Left renal pelvis (tissue), 4 donors: ENCODE measurements around the gene CMIP. TPM values are rescaled to one million over a fixed set of nuclear protein-coding genes. Genes with fewer than 3 reads are reported as not detected.
"Not testable (repeated sequence)": the region's sequence is repeated elsewhere in the genome, so short reads cannot be mapped to it uniquely, and the experiment has no call there.

ENCODE experiments used
- DNase-seq, 4 donors: peaks; one replicate each; pipeline ENCODE4 v3.0.0-alpha.2; 2013; ENCODE audit warnings: low read depth in 4 of 4, low spot score in 3 of 4
- polyA plus RNA-seq, 4 donors: library from polyadenylated mRNA; unstranded; fragments of 120-200 nt; gene quantifications; one replicate each; pipeline ENCODE4 v1.2.1, GENCODE V29; 2013; ENCODE audit not compliant: insufficient read length in 4 of 4

CMIP gene
- polyA plus RNA-seq, 4 donors = 24.0 to 48.3 (median 42.0) TPM

DNA sequence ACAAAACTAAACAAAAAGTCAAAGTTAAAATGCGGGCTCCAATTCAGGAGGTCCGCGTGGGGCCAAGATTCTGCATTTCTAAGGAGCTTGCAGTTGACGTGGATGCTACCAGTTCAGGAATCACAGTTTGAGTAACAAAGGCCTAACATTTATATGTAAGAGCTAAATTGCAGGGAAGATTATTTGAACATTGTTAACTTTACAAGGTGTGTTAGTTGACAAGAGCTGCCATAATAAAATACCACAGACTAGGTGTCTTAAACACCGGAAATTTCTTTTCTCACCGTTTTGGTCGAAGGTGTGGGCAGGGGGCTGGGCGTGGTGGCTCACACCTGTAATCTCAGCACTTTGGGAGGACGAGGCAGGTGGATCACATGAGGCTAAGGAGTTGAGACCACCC is 24.8 kb upstream of the CMIP start:
- no peak for DNase-seq

DNA sequence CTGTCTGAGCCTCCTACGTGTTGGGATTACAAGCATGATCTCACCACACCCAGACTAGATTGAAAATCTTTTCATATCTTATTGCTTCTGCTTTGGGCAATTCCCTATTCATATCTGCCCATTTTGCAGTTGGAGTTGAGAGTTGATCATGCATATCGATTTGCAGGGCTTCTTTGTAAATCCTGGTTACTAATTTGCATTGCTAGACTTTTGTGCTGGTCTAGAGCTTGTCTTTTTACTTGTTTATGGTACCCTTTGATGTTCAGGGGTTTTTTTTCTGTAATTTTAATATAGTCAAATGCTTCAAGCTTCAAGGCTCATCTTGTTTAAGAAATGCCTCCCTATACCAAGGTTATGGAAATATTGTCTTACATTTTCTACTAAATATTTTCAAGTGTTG is 23.5 kb upstream of the CMIP start:
- no peak for DNase-seq

DNA sequence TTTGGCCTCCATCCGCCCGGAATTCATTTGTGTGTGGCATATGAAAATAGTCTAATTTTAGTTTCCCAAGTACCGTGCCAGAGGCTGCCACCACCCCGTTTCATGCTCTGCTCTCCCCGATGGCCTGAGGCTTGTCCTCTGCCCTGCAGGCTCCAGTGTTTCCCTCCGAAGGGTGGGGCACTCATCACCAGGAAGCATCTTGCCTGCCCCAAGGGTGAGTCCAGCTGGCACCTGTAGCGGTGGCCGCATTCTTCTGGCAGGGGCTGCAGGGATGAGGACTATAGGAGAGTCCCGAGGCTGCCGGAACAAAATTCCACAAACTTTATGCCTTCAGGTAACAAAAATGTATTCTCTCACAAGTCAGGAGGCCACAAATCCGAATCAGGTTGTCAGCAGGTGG is 23.1 kb upstream of the CMIP start:
- no peak for DNase-seq

DNA sequence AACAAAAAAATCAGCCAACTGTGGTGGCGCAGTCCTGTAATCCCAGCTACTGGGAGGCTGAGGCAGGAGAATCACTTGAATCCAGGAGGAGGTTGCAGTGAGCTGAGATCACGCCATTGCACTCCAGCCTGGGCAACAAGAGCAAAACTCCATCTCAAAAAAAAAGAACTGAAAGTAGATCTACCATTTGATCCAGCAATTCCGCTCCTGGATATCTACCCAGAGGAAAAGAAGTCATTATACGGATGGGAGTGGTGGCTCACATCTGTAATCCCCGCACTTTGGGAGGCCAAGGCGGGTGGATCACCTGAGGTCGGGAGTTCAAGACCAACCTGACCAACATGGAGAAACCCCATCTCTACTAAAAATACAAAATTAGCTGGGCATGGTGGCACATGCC is 22.5 kb upstream of the CMIP start:
- DNase-seq = not testable (repeated sequence)

- no peak for DNase-seq
Measured at GRCh38 chr16:81424771-81425170, 19.8 kb upstream of the CMIP start.

DNA sequence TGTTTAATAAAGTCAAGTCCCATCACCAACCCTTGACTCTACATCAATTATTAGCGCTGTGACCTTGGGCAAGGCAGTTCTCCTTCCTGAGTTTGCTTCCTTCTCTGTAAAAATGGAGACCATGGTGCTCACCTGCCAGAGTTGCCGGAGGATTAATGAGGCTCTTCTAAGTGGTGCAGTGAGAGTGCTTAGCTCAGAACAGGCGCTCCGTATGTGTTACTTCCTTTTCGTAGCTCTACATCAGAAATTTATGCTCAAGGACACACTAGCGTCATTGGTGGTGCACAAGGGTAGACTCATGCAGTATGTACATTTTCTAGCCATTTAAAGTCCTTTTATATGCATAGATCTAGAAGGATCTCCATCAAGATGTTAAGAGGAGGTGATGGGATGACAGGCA is 17.4 kb upstream of the CMIP start:
- no peak for DNase-seq

GRCh38 chr16:81429045-81429521 is 15.5 kb upstream of the CMIP start:
- no peak for DNase-seq

DNA sequence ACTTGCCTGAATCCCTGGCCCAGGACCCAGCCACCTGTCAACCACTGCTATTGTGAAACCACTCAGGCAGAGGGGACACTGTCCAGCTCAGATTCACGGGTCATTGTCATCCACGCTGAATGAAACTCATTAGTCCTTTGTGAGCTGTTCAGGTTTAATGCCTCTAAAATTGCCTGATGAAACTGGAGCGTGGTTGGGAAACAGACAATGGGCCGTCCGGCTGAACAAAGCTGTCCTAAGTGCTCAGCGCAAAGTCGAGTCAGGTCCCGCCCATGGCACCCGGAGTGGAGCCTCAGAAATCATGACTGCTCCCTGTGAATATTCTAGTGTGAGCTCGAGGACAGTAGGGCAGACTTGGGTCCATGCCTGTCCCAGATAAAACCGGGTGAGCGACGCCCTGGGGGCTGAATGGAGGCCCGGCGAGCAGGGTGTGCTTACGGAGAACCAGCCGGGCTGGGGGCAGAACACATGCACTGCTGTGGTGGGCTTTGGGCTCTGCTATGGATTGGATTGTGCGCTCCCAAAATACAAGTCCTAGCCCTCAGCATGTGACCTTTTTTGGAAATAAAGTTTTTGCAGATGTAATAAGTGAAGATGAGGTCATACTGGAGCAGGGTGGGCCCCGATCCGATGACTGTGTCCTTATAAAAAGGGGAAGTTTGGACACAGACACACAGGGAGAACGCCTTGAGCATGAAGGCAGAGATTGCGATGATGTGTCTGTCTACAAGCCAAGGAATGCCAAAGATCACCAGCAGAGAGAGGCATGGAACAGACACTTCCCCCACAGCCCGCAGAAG is 12.9 kb upstream of the CMIP start:
- no peak for DNase-seq

GRCh38 chr16:81432937-81433557 is 11.6 kb upstream of the CMIP start:
- no peak for DNase-seq

- DNase-seq = no peak
Measured at GRCh38 chr16:81435103-81435502, 9.5 kb upstream of the CMIP start.

GRCh38 chr16:81435567-81435966 is 9.0 kb upstream of the CMIP start:
- DNase-seq = no peak

DNA sequence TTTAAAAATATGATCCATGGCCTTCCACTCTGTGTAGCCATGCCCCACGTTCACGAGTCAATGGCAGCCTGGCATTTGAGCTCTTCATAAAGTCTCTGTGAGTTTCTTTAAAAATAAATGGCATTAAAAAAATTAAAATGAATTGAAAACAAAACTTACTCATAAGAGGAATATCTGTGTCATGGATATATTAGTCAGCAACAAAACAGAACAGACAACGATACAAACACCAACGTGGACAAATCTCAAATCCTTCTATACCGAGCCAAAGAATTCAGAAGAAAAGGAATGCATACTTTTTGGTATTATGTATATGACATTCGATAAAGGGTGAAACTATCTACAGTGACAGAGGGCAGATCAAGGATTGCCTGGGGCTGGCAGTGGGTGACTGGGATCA is 8.2 kb upstream of the CMIP start:
- DNase-seq = no peak

DNA sequence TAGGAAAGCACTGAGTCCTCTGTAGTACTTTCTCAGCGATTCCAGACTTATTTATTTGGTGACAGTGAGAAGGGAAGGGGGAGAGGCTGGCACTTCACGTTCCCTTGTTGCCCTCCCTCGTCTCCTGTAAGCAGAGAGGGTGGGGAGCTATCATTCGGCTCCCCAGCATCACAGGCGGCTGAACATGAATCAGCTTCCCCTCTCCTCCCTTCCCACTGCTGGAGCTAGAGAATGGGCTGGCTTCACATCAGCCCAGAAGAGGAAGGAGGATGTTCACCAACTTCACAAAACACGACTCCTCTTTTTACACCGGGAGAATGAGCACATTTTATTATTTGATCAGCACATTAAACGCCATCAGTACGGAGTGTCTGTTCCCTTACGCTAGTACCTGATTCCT is 6.7 kb upstream of the CMIP start:
- DNase-seq = no peak

DNA sequence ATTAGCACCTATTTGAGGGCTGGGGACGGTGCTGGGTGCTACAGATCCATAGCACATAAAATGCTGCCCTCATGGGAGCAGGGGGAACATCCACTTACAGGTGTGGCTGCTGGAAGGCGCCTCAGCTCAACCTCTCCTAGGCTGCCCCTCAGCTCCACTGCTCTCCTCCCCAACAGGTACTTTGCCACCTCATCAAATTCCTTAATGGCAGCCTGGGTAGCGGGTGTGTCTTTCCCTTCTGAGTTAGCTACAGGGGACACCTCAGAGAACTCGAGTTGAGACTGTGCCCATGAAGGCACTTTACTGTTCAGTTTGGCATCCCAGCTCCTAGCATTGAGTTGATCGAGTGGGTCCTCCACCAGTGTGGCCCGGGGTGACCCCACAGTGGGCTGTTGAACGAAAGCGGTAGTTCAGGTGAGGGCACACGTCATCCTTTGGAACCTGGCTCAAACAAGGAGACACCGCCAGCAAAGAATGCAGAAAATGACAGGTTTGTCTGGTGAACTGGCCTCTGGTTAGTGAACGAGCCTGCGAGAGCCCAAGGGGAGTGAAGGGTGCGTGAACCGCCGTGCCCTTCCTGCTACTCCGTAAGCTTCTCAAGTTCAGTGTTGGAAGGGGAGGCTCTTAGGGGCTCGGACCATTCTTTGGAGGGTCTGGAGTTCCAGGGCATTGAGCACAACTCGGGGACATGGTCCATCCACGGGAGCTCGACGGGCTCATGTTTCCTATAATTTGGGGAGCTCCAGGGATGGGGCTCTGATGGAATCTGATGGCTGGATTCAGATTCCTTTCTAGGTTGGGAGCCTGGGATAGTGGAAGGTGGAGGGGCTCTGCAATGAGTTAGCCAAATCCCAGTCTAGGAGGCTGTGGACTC is 3.5 kb upstream of the CMIP start:
- DNase-seq = no peak

GRCh38 chr16:81442220-81442915 is 2.2 kb upstream of the CMIP start:
- DNase-seq = no peak

GRCh38 chr16:81442916-81443687 is 1.5 kb upstream of the CMIP start:
- no peak for DNase-seq

GRCh38 chr16:81443688-81444447 is 740 bp upstream of the CMIP start:
- no peak for DNase-seq

DNA sequence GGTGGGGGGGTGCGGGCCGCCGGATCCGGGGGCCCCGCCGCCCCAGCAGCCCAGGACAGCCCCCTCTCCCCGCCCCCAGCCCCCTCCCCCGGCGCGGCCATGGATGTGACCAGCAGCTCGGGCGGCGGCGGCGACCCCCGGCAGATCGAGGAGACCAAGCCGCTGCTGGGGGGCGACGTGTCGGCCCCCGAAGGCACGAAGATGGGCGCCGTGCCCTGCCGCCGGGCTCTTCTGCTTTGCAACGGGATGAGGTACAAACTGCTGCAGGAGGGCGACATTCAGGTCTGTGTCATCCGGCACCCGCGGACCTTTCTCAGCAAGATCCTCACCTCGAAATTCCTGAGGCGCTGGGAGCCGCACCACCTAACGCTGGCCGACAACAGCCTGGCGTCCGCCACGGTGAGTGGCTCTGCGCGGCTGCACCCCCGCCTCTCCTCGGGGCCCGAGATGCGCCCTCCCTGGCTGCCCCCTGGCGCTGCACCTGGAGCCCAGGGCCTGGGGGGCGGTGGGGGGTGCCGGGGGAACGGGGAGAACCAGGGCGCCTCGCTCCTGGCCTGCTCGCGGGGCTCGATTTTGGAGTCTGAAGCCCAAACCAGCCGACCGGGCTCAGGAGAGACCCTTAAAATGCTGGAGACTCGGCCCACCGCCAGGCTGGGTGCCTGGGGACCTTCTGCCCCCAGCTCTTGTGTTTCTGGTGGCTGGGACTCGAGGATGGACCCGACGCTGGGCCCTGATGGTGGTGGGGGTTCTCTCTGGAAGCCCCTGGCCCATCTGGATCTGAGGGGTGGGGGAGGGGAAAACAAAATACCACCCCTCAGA is 744 bp downstream of the CMIP start:
- DNase-seq = no peak
